ENCODE measurements around the gene KRT16.
"Not testable (repeated sequence)": the region's sequence is repeated elsewhere in the genome, so short reads cannot be mapped to it uniquely, and the experiment has no call there.

Gene KRT16

DNA sequence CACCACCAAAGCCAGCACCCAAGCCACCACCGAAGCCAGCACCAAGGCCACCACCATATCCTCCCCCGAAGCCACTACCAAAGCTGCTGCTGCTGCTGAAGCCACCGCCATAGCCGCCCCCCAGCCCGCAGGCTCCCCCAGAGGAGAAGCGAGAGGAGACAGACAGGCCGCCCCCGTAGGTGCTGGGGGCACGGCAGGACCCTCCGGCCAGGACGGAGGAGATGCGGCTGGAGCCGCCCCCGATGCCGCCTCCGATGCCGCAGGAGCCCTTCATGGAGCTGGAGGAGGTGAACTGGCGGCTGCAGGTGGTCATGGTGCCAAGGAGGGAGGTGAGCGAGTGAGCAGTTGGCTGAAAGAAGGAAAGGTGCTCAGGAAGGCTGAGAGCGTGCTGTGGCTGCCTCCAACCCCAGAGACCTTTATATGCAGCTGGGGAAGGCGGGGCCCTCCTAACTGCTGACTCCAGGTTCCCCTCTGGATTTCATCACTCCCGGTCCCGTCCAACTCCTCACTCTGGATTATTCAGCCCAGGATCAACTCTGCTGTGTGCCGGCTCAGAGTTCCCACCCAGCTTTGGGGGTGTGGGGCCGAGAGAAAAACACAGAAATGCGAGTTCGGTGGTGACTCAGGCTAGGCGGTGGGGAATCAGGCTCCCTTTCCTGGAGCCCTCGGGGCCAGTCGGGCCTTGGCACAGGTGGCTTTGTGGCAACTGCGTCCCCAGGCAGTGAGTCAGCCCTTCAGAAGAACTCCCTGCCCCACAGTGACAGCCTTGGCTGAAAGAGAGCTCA is at the start of gene KRT16:
KRT16 (minus strand) TSS at position 392 of the 785 bp plus-strand sequence; CDS start at position 313, 79 bp downstream.
- not testable (repeated sequence) for TF ChIP-seq TCF12 (IDR thresholded peaks at IDR 0.05; ENCODE audit: low read depth); TEAD4 (IDR thresholded peaks at IDR 0.05); EP300 (IDR thresholded peaks at IDR 0.05; ENCODE audit: borderline replicate concordance)

- TF ChIP-seq CREB1 (IDR thresholded peaks at IDR 0.05; ENCODE audit: low read depth) (no peak), CEBPB (IDR thresholded peaks at IDR 0.05) (no peak), FOXM1 (IDR thresholded peaks at IDR 0.05; ENCODE audit: borderline replicate concordance, low read depth) (no peak), RAD21 (IDR thresholded peaks at IDR 0.05; ENCODE audit: low read depth) (no peak), ZBTB7A (IDR thresholded peaks at IDR 0.05; ENCODE audit: low read depth) (no peak), TEAD4 (IDR thresholded peaks at IDR 0.05) (no peak), EGR1 (IDR thresholded peaks at IDR 0.05) (no peak), TCF12 (IDR thresholded peaks at IDR 0.05; ENCODE audit: low read depth) (no peak), NFIC (IDR thresholded peaks at IDR 0.05) (no peak)
- TF ChIP-seq, protein P1, sequence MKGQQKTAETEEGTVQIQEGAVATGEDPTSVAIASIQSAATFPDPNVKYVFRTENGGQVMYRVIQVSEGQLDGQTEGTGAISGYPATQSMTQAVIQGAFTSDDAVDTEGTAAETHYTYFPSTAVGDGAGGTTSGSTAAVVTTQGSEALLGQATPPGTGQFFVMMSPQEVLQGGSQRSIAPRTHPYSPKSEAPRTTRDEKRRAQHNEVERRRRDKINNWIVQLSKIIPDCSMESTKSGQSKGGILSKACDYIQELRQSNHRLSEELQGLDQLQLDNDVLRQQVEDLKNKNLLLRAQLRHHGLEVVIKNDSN (IDR thresholded peaks at IDR 0.05) = no peak
- TF ChIP-seq, protein P2, sequence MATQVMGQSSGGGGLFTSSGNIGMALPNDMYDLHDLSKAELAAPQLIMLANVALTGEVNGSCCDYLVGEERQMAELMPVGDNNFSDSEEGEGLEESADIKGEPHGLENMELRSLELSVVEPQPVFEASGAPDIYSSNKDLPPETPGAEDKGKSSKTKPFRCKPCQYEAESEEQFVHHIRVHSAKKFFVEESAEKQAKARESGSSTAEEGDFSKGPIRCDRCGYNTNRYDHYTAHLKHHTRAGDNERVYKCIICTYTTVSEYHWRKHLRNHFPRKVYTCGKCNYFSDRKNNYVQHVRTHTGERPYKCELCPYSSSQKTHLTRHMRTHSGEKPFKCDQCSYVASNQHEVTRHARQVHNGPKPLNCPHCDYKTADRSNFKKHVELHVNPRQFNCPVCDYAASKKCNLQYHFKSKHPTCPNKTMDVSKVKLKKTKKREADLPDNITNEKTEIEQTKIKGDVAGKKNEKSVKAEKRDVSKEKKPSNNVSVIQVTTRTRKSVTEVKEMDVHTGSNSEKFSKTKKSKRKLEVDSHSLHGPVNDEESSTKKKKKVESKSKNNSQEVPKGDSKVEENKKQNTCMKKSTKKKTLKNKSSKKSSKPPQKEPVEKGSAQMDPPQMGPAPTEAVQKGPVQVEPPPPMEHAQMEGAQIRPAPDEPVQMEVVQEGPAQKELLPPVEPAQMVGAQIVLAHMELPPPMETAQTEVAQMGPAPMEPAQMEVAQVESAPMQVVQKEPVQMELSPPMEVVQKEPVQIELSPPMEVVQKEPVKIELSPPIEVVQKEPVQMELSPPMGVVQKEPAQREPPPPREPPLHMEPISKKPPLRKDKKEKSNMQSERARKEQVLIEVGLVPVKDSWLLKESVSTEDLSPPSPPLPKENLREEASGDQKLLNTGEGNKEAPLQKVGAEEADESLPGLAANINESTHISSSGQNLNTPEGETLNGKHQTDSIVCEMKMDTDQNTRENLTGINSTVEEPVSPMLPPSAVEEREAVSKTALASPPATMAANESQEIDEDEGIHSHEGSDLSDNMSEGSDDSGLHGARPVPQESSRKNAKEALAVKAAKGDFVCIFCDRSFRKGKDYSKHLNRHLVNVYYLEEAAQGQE (IDR thresholded peaks at IDR 0.05; ENCODE audit: low read depth) = no peak
Measured at GRCh38 chr17:41660221-41660711, 47.7 kb upstream of the KRT16 start.

GRCh38 chr17:41659427-41660212 is 47.1 kb upstream of the KRT16 start:
- TF ChIP-seq TAF1 (IDR thresholded peaks at IDR 0.05; ENCODE audit: low read depth) = no peak
- no peak for TF ChIP-seq RAD21 (IDR thresholded peaks at IDR 0.05; ENCODE audit: low read depth)
- no peak for TF ChIP-seq EGR1 (IDR thresholded peaks at IDR 0.05)
- TF ChIP-seq, protein P1 (IDR thresholded peaks at IDR 0.05) = no peak
- TF ChIP-seq TCF12 (IDR thresholded peaks at IDR 0.05; ENCODE audit: low read depth) = no peak
- TF ChIP-seq FOXM1 (IDR thresholded peaks at IDR 0.05; ENCODE audit: borderline replicate concordance, low read depth) = no peak
- no peak for TF ChIP-seq NFIC (IDR thresholded peaks at IDR 0.05)
- TF ChIP-seq, protein P2 (IDR thresholded peaks at IDR 0.05; ENCODE audit: low read depth) = no peak
- no peak for TF ChIP-seq ZBTB7A (IDR thresholded peaks at IDR 0.05; ENCODE audit: low read depth)
- no peak for TF ChIP-seq TEAD4 (IDR thresholded peaks at IDR 0.05)

- TF ChIP-seq ZBTB7A (IDR thresholded peaks at IDR 0.05; ENCODE audit: low read depth) (0 out of 2 replicates have a peak, but pooled peaks have one; percentile 10), TEAD4 (IDR thresholded peaks at IDR 0.05) (no peak), TAF1 (IDR thresholded peaks at IDR 0.05; ENCODE audit: low read depth) (no peak)
Measured at GRCh38 chr17:41658846-41659245, 46.3 kb upstream of the KRT16 start.

DNA sequence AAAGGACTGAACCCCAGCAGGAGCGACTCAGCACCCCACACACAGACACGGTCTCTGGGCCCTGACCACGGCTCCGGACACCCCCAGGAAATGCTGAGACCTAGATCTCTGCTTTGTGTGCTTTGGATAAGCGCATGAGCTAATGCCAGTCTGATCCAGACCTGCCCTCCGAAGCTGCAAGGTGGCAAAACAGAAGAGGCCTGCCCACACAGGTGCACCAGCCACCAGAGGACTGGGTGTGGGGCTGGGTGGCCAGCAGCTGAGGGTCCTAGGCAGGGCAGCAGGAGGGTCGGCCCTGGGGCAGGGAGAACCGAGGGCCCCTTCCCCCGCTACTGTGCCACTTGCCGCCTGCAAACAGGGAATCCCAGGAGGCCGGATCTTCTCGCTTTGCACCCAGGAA is 45.4 kb upstream of the KRT16 start:
- TF ChIP-seq FOXM1 (IDR thresholded peaks at IDR 0.05; ENCODE audit: borderline replicate concordance, low read depth) (no peak), EGR1 (IDR thresholded peaks at IDR 0.05) (no peak), YY1 (IDR thresholded peaks at IDR 0.05; ENCODE audit: low read depth) (no peak), ZBTB7A (IDR thresholded peaks at IDR 0.05; ENCODE audit: low read depth) (no peak), TEAD4 (IDR thresholded peaks at IDR 0.05) (no peak), RAD21 (IDR thresholded peaks at IDR 0.05; ENCODE audit: low read depth) (no peak), NFIC (IDR thresholded peaks at IDR 0.05) (no peak), TCF12 (IDR thresholded peaks at IDR 0.05; ENCODE audit: low read depth) (no peak), TAF1 (IDR thresholded peaks at IDR 0.05; ENCODE audit: low read depth) (no peak), CREB1 (IDR thresholded peaks at IDR 0.05; ENCODE audit: low read depth) (no peak), CEBPB (IDR thresholded peaks at IDR 0.05) (no peak), EP300 (IDR thresholded peaks at IDR 0.05; ENCODE audit: borderline replicate concordance) (no peak)
- TF ChIP-seq, protein P2 (IDR thresholded peaks at IDR 0.05; ENCODE audit: low read depth) = no peak
- TF ChIP-seq, protein P1 (IDR thresholded peaks at IDR 0.05) = no peak
- TF ChIP-seq, protein P3, sequence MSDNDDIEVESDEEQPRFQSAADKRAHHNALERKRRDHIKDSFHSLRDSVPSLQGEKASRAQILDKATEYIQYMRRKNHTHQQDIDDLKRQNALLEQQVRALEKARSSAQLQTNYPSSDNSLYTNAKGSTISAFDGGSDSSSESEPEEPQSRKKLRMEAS (IDR thresholded peaks at IDR 0.05) = no peak
